Esophagus muscularis mucosa (tissue), 4 donors: Measurements from ENCODE around the gene HOXC5. TPM values are rescaled to one million over a fixed set of nuclear protein-coding genes. Genes with fewer than 3 reads are reported as not detected.

Experiments used
- DNase-seq: peaks from one replicate; pipeline ENCODE4 v3.0.0-alpha.2; 2017; ENCODE audit errors: extremely low spot score
- H3K27ac ChIP-seq, 4 donors: fragments of 200-600 bp; sonication (generic); replicated peaks in 1 of 4; 1 replicate in 3 of 4; 2 replicates in 1 of 4; pipeline ENCODE4 v1.5.1; 2016 to 2019; ENCODE audit warnings: mild to moderate bottlenecking in 1 of 4
- H3K27me3 ChIP-seq, 4 donors: fragments of 200-600 bp; sonication (generic); one replicate each; pipeline versions ENCODE4 v1.5.1 to v1.6.0; 2016 to 2019
- H3K36me3 ChIP-seq, 4 donors: fragments of 200-600 bp; sonication (generic); one replicate each; pipeline ENCODE4 v1.5.1; 2016 to 2019
- H3K4me1 ChIP-seq, 4 donors: fragments of 200-600 bp; sonication (generic); one replicate each; pipeline ENCODE4 v1.5.1; 2016 to 2019
- H3K4me3 ChIP-seq, 4 donors: fragments of 200-600 bp; sonication (generic); 1 replicate in 2 of 4; 2 replicates in 2 of 4; pipeline ENCODE4 v1.5.1; 2016 to 2019; ENCODE audit warnings: mild to moderate bottlenecking in 4 of 4, moderate library complexity in 1 of 4
- H3K9me3 ChIP-seq, 4 donors: fragments of 200-600 bp; sonication (generic); 1 replicate in 3 of 4; 2 replicates in 1 of 4; pipeline ENCODE4 v1.5.1; 2016 to 2019
- EP300 ChIP-seq: sonication (generic); formaldehyde crosslinking; IDR thresholded peaks from one replicate; pipeline ENCODE4 v1.6.1; 2017; ENCODE audit warnings: antibody characterized with exemption
- POLR2A ChIP-seq: fragments of 450-650 bp; IDR thresholded peaks from one replicate; pipeline ENCODE4 v1.6.1; 2017; ENCODE audit warnings: antibody characterized with exemption, moderate library complexity, mild to moderate bottlenecking, low read depth
- POLR2AphosphoS5 ChIP-seq, 2 donors: sonication (generic); formaldehyde crosslinking; IDR thresholded peaks; one replicate each; pipeline ENCODE4 v1.6.1; 2017; ENCODE audit warnings: antibody characterized with exemption in 2 of 2
- WGBS: methylation state at CpG from one replicate; pipeline ENCODE4 v1.1.5; 2018; 5-methylcytosine and 5-hydroxymethylcytosine counted together
- intact Hi-C: fragments of 100-400 bp; cut with DNase I; formaldehyde crosslinking; loops from one replicate; pipeline ENCODE4 v1.15.1; 2023
- total RNA-seq, 4 donors: library from RNA; depleted of rRNA; stranded (reverse); fragments of >200 nt; gene quantifications; one replicate each; pipeline versions ENCODE4 v1.1.0 to v1.2.1, GENCODE V29; 2016
- TF ChIP-seq, protein P1 (sequence below), 3 experiments: fragments of 200-600 bp in 2 of 3; fragments of 450-650 bp in 1 of 3; sonication (generic) in 2 of 3; IDR thresholded peaks; one replicate each; pipeline ENCODE4 v1.5.1; 2017 to 2019; ENCODE audit warnings: antibody characterized with exemption in 3 of 3, mild to moderate bottlenecking in 2 of 3, moderate library complexity in 1 of 3

HOXC5 gene
- total RNA-seq, 4 donors from 2014 or later = 0.83 to 2.0 TPM; not detected in 2

DNA sequence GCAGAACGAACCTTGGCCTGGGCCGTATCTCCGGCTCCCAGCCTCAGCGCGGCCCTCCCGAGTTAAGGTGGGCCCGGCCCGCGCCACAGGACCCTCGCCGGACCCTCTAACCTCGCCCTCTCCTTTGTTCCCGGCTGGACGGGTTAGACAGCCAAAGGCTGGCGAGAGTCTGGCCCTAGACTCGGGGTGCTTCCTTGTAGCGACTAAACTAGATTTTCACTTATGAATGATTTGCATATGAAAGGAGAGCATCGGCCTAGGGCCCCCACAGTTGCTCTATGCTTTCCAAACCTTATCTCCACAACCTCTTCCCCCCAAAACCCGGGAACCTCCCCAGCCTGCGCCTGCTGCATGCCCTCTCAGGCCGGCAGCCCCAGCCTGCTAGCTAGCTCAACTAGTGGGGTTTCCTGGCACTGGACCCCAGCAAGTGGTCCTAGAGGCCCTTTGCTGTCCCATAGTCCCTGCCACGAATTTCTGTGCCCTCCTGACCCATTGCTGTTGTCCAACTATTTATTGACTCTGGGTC, 2.0 kb downstream of the HOXC5 start:
- no peak for TF ChIP-seq EP300
- TF ChIP-seq POLR2AphosphoS5 (IDR thresholded peaks at IDR 0.05) = no peak
- no peak for TF ChIP-seq POLR2A
- TF ChIP-seq, protein P1, sequence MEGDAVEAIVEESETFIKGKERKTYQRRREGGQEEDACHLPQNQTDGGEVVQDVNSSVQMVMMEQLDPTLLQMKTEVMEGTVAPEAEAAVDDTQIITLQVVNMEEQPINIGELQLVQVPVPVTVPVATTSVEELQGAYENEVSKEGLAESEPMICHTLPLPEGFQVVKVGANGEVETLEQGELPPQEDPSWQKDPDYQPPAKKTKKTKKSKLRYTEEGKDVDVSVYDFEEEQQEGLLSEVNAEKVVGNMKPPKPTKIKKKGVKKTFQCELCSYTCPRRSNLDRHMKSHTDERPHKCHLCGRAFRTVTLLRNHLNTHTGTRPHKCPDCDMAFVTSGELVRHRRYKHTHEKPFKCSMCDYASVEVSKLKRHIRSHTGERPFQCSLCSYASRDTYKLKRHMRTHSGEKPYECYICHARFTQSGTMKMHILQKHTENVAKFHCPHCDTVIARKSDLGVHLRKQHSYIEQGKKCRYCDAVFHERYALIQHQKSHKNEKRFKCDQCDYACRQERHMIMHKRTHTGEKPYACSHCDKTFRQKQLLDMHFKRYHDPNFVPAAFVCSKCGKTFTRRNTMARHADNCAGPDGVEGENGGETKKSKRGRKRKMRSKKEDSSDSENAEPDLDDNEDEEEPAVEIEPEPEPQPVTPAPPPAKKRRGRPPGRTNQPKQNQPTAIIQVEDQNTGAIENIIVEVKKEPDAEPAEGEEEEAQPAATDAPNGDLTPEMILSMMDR (IDR thresholded peaks at IDR 0.05) = no peak
- Histone ChIP-seq H3K27me3 (peaks cover 0 to 69% (median 8%) of the 10 kb centered on the region in 4 donors), H3K4me1 (peaks cover 14 to 48% (median 31%) of the 10 kb centered on the region in 4 donors), H3K36me3 (no peaks in the 10 kb centered on the region), H3K4me3 (peak overlapping the region in 3 of 4 donors; percentile 50 to 69 (median 61)), H3K9me3 (no peaks in the 10 kb centered on the region), H3K27ac (peak overlapping the region in 2 of 4 donors; percentile 71 to 78)
- WGBS = 88% methylated on average over 10 of the region's 22 CpGs
- intact Hi-C loops = loop anchor here (5.0 kb wide), 1 partner anchor 92 kb away; no protein-coding TSS in a partner anchor
- no peak for DNase-seq

GRCh38 chr12:54035568-54036264, 2.9 kb downstream of the HOXC5 start:
- Histone ChIP-seq H3K27me3 (peaks cover 0 to 60% (median under 1%) of the 10 kb centered on the region in 4 donors), H3K4me1 (peaks cover 14 to 46% (median 30%) of the 10 kb centered on the region in 4 donors), H3K9me3 (no peaks in the 10 kb centered on the region), H3K27ac (no peak overlapping the region), H3K36me3 (no peaks in the 10 kb centered on the region), H3K4me3 (no peak overlapping the region)
- TF ChIP-seq EP300 (no peak), POLR2AphosphoS5 (IDR thresholded peaks at IDR 0.05) (no peak), POLR2A (no peak)
- TF ChIP-seq, protein P1 (IDR thresholded peaks at IDR 0.05) = no peak
- WGBS = 66% methylated on average over 5 of the region's 6 CpGs
- intact Hi-C loops = no loop called here
- no peak for DNase-seq

DNA sequence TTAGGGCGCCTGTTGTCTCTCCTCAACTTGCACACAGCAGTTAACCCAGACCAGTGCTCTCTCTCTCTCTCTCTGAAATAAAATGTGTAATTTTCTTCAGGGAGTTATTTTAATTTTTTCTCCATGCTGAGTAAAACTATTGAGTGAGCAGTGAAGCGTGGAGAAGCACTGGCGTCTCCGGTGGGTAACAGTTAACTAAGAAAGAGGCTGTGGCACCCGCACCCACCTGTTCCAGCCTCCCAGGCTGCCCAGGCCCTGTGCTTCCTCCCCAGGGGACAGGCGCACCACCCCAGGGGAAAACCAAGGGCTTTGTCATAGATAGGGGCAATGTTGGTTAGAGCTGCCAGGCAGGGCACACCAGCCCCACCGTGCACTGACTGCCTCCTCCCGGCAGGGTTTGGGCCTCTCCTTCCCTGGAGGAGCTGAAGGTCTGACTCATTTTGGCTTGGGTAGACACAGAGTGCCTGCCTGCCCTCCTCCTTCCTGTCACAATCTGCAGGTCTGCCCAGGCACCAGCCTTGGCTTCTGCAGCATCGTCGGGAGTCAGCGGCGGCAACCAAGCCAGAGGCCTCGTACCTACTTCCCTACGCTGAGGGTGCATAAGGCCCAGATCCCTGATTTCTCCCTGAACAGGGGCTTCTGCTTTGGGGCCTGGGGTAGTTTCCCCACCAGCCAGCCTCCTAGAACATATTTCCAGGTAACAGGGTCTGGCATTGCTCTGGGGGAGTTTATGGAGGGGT, 3.9 kb downstream of the HOXC5 start:
- intact Hi-C loops = no loop called here
- TF ChIP-seq, protein P1 (IDR thresholded peaks at IDR 0.05) = peak in 1 of 3 experiments; percentile 18
- no peak for TF ChIP-seq POLR2AphosphoS5 (IDR thresholded peaks at IDR 0.05)
- Histone ChIP-seq H3K27ac (no peak overlapping the region), H3K27me3 (peaks cover 0 to 49% (median 0%) of the 10 kb centered on the region in 4 donors), H3K36me3 (no peaks in the 10 kb centered on the region), H3K4me3 (no peak overlapping the region), H3K4me1 (peaks cover 9 to 42% (median 30%) of the 10 kb centered on the region in 4 donors), H3K9me3 (no peaks in the 10 kb centered on the region)
- no peak for DNase-seq
- 86% methylated on average over 13 of the region's 14 CpGs for WGBS

GRCh38 chr12:54037360-54038283, 4.8 kb downstream of the HOXC5 start:
- Histone ChIP-seq H3K36me3 (no peaks in the 10 kb centered on the region), H3K27me3 (peaks cover 0 to 41% (median 0%) of the 10 kb centered on the region in 4 donors), H3K4me1 (peaks cover 9 to 42% (median 28%) of the 10 kb centered on the region in 4 donors), H3K27ac (peak overlapping the region in 2 of 4 donors; percentile 63 to 69), H3K9me3 (no peaks in the 10 kb centered on the region), H3K4me3 (no peak overlapping the region)
- intact Hi-C loops = no loop called here
- TF ChIP-seq EP300 (no peak), POLR2AphosphoS5 (IDR thresholded peaks at IDR 0.05) (no peak), POLR2A (no peak)
- TF ChIP-seq, protein P1 (IDR thresholded peaks at IDR 0.05) = no peak
- WGBS = 72% methylated on average over 14 of the region's 14 CpGs
- DNase-seq = no peak
